T-helper 1 cell treated with Interleukin-12 subunit alpha and Interleukin-12 subunit beta and Interleukin-4 antibody, amounts not matched to agents 30 ng/mL and 1 ng/mL, for 36 hours (primary cell): ENCODE data around the gene MAVS. TPM values are rescaled to one million over a fixed set of nuclear protein-coding genes. Genes with fewer than 3 reads are reported as not detected.
"Not testable (repeated sequence)": the region's sequence is repeated elsewhere in the genome, so short reads cannot be mapped to it uniquely, and the experiment has no call there.

Source experiments
- intact Hi-C: fragments of 100-400 bp; cut with micrococcal nuclease; formaldehyde crosslinking; loops from one replicate; pipeline ENCODE4 v1.15.1; 2024
- total RNA-seq: library from RNA; stranded (reverse); gene quantifications from 2 replicates; pipeline ENCODE4 v1.2.3, GENCODE V29; 2022

MAVS gene
- total RNA-seq, 1 donor from 2014 or later = 43.1 TPM

- intact Hi-C loops = not testable (repeated sequence)
Measured at GRCh38 chr20:3843990-3844619, 2.5 kb upstream of the MAVS start.

DNA sequence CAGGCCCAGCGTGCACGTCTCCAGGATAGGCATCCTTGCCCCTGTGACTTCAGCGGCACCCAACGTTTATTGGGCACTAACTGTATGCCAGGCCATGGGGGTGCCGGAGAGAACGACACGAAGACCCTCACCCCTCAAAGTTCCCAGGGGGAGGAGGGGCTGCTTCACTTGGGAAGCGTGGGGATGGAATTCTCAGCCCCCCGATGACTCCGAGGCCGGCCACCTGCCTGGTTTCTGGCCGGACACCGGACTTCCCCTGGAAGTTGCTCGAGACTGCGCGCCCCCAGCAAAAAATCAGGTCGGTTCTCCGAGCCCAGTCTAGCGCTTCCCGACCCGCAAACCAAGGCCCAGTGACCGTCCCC is 275 bp upstream of the MAVS start:
- intact Hi-C loops = loop anchor here (1.0 to 5.0 kb wide), 8 partner anchors 9 to 168 kb away; partner anchors contain the start of genes ADISSP, AP5S1, CDC25B and CENPB

GRCh38 chr20:3847429-3847940 is 851 bp downstream of the MAVS start:
- intact Hi-C loops = loop anchor here (2.0 to 5.0 kb wide), 2 partner anchors 35 to 61 kb away; partner anchors contain the start of gene CENPB

DNA sequence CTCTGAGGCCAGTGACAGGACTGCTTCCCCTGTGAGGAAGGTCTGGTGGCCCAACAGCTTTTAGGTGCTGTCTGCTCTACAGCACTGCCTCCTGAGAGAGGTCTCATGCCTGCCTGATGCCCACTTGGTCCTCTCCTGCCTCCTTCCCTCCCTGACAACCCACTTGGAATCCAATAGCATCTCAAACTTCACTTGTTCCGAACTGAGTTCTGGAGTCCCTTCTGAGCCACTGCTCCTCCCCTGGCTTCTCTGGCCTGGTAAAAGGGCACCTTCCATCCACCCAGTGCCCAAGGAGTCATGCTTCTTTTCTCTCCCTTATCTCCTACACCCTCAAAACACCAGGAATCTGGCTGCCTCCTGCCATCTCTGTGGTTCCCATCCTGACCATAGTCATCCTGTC is 1.9 kb downstream of the MAVS start:
- intact Hi-C loops = loop anchor here (5.0 kb wide), 1 partner anchor 36 kb away; no protein-coding TSS in a partner anchor

DNA sequence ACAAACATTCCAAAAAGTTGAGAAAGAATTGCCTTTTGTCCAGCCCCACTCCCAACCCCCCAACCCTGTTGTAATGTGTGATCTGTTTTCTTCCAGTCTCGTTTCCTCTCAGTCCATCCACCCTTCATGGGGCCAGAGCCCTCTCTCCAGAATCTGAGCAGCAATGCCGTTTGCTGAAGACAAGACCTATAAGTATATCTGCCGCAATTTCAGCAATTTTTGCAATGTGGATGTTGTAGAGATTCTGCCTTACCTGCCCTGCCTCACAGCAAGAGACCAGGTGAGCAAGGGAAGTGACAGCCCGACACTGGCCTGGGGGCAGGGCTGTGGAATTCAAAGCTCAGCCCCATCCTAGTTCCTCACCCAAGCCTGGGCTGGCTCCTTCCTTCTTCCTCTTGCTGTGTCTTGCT is 7.8 kb downstream of the MAVS start:
- intact Hi-C loops = loop anchor here (2.0 kb wide), 1 partner anchor 292 kb away; no protein-coding TSS in a partner anchor

DNA sequence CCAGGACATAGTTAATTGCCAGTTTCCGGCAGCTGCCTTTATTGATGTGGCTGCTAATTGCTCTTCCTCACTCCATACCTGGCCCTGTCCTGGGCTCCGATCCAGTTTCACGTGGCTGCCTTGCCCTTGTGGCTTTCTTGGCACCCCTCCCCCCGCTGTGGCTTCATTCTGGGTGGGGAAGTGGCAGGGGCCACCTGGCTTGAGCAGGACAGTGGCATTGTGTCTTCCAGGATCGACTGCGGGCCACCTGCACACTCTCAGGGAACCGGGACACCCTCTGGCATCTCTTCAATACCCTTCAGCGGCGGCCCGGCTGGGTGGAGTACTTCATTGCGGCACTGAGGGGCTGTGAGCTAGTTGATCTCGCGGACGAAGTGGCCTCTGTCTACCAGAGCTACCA is 10.8 kb downstream of the MAVS start:
- intact Hi-C loops = no loop called here

DNA sequence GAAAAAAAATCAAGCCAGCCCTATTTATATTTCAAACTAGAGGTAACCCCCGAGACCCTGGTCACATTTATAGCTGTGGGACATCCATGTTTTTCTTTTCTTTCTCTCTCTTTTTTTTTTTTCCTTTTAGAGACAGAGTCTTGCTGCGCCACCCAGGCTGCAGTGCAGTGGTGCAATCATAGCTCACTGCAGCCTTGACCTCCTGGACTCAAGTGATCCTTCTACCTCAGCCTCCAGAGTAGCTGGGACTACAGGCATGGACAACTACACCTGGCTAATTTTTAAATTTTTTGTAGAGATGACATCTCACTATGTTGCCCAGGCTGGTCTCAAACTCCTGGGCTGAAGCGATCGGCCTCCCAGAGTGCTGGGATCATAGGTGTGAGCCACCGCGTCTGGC is 12.1 kb downstream of the MAVS start:
- intact Hi-C loops = no loop called here

GRCh38 chr20:3861191-3861590 is 14.6 kb downstream of the MAVS start:
- intact Hi-C loops = no loop called here

- intact Hi-C loops = no loop called here
Measured at GRCh38 chr20:3862333-3862732, 15.7 kb downstream of the MAVS start.

GRCh38 chr20:3863317-3863716 is 16.7 kb downstream of the MAVS start:
- intact Hi-C loops = no loop called here

DNA sequence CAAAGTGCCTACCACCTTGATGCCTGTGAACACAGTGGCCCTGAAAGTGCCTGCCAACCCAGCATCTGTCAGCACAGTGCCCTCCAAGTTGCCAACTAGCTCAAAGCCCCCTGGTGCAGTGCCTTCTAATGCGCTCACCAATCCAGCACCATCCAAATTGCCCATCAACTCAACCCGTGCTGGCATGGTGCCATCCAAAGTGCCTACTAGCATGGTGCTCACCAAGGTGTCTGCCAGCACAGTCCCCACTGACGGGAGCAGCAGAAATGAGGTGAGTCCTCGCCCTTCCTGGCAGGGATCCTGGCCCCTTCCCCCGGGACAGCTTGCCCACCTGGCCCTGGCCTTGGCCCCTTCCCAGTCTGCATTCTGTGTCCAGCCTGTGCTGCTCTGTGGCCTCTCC is 17.9 kb downstream of the MAVS start:
- intact Hi-C loops = no loop called here

- intact Hi-C loops = no loop called here
Measured at GRCh38 chr20:3865152-3865886, 18.7 kb downstream of the MAVS start.

DNA sequence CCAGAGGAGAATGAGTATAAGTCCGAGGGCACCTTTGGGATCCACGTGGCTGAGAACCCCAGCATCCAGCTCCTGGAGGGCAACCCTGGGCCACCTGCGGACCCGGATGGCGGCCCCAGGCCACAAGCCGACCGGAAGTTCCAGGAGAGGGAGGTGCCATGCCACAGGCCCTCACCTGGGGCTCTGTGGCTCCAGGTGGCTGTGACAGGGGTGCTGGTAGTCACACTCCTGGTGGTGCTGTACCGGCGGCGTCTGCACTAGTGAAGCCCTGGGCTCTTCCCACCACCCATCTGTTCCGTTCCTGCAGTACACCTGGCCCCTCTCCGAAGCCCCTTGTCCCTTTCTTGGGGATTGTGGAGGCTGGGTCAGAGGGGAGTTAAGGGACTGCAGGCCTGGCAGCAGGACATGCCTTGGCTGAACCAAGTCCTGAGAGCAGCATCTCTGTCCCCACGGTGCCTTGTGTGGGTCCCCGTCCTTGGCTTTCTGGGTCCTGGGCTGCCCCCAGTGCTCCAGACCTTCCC is 19.3 kb downstream of the MAVS start:
- intact Hi-C loops = no loop called here

GRCh38 chr20:3866464-3866863 is 19.8 kb downstream of the MAVS start:
- intact Hi-C loops = no loop called here

DNA sequence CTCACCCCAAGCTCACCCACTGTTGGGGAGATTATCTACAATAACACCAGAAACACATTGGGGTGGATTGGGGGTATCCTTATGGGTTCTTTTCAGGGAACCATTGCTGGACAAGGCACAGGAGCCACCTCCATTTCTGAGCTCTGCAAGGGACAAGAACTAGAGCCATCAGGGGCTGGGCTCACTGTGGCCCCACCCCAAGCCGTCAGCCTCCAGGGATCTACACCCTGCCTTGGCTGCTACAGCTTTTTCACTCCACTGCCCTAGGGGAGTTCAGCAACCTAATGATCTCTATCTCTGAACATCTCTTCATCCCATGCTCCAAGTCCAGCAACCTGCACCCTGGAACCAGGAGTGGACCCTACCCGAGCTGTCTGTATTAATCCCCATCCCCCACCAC is 21.2 kb downstream of the MAVS start:
- intact Hi-C loops = no loop called here

GRCh38 chr20:3869839-3870634 is 23.4 kb downstream of the MAVS start:
- intact Hi-C loops = no loop called here

DNA sequence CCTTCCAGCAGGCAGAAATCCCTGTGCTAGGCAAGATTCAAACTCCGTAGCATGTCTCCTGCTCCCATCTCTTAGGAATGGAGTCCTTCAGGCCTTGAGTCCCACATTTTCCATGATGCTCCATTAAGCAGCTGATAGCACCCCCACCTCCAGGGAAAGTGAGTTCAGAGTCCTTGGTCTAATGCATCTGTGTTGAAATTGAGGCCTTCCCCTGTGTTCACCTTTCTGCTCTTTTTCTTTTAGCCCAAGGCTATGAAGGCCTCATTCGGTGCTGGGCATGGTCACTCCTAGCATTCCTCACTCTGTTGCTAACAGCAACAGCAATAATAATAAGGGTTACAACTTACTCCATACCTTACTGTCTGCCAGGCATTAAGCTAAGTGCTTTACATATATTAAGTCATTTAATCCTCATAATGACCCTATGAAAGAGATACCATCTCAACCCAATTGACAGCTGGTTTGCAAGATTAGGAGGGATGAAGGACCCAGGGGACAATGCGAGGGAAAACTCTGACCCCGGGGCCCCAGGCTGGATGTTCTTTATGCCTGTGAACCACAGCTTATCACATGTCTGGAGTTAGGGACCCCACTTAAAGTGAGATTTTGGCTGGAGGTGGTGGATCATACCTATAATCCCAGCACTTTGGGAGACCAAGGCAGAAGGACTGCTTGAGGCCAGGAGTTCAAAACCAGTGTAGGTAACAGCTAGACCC is 25.1 kb downstream of the MAVS start:
- intact Hi-C loops = no loop called here

- intact Hi-C loops = no loop called here
Measured at GRCh38 chr20:3873507-3873906, 26.9 kb downstream of the MAVS start.

GRCh38 chr20:3874194-3874844 is 27.7 kb downstream of the MAVS start:
- intact Hi-C loops = loop anchor here (1.0 kb wide), 1 partner anchor 25 kb away; no protein-coding TSS in a partner anchor

- intact Hi-C loops = no loop called here
Measured at GRCh38 chr20:3875378-3875974, 28.8 kb downstream of the MAVS start.
